ENCODE measurements around the gene MED25.

The MED25 gene

GRCh38 chr19:49845414-49845813, 27.3 kb downstream of the MED25 start:
- DNase-seq, result no peak

GRCh38 chr19:49846408-49846807, 28.3 kb downstream of the MED25 start:
- no peak for DNase-seq

- DNase-seq, result no peak
Measured at GRCh38 chr19:49847731-49848696, 29.9 kb downstream of the MED25 start.

GRCh38 chr19:49848938-49849337, 30.8 kb downstream of the MED25 start:
- DNase-seq, result no peak

- no peak for DNase-seq
Measured at GRCh38 chr19:49849433-49850220, 31.5 kb downstream of the MED25 start.

GRCh38 chr19:49850221-49850486, 32.1 kb downstream of the MED25 start:
- no peak for DNase-seq

- peak; percentile 92 for DNase-seq
Measured at GRCh38 chr19:49850487-49851342, 32.6 kb downstream of the MED25 start, which contains the start of gene PTOV1. Gene PTOV1 (plus strand): TSS chr19:49851159.

- peak; percentile 48 for DNase-seq
Measured at GRCh38 chr19:49851456-49852259, 33.6 kb downstream of the MED25 start.

GRCh38 chr19:49852631-49853126, 34.6 kb downstream of the MED25 start:
- no peak for DNase-seq

GRCh38 chr19:49853852-49854377, 35.8 kb downstream of the MED25 start:
- DNase-seq, result no peak

- DNase-seq, result no peak
Measured at GRCh38 chr19:49854378-49855263, 36.5 kb downstream of the MED25 start.

- DNase-seq, result no peak
Measured at GRCh38 chr19:49855277-49855675, 37.2 kb downstream of the MED25 start.

GRCh38 chr19:49855676-49856573, 37.8 kb downstream of the MED25 start:
- DNase-seq, result no peak

- DNase-seq, result no peak
Measured at GRCh38 chr19:49856574-49857021, 38.5 kb downstream of the MED25 start.

GRCh38 chr19:49857061-49857837, 39.2 kb downstream of the MED25 start:
- no peak for DNase-seq

- no peak for DNase-seq
Measured at GRCh38 chr19:49857838-49858087, 39.7 kb downstream of the MED25 start.

- DNase-seq, result no peak
Measured at GRCh38 chr19:49858088-49858985, 40.2 kb downstream of the MED25 start.

Measured in stimulated activated CD8-positive, alpha-beta memory T cell treated with anti-CD3 and anti-CD28 coated beads, Interleukin-4, amount 100 ng/mL, for 48 hours (primary cell).